Smooth muscle cell of the pulmonary artery (primary cell): ENCODE measurements around the gene REPS1. TPM values are rescaled to one million over a fixed set of nuclear protein-coding genes. Genes with fewer than 3 reads are reported as not detected.

Experiments used
- total RNA-seq: library from RNA; depleted of rRNA; stranded (reverse); fragments of >200 nt; gene quantifications from 2 replicates; pipeline ENCODE4 v1.2.3, GENCODE V29; 2014

The REPS1 gene
- 22.7 and 28.5 TPM in 2 replicates for total RNA-seq

DNA sequence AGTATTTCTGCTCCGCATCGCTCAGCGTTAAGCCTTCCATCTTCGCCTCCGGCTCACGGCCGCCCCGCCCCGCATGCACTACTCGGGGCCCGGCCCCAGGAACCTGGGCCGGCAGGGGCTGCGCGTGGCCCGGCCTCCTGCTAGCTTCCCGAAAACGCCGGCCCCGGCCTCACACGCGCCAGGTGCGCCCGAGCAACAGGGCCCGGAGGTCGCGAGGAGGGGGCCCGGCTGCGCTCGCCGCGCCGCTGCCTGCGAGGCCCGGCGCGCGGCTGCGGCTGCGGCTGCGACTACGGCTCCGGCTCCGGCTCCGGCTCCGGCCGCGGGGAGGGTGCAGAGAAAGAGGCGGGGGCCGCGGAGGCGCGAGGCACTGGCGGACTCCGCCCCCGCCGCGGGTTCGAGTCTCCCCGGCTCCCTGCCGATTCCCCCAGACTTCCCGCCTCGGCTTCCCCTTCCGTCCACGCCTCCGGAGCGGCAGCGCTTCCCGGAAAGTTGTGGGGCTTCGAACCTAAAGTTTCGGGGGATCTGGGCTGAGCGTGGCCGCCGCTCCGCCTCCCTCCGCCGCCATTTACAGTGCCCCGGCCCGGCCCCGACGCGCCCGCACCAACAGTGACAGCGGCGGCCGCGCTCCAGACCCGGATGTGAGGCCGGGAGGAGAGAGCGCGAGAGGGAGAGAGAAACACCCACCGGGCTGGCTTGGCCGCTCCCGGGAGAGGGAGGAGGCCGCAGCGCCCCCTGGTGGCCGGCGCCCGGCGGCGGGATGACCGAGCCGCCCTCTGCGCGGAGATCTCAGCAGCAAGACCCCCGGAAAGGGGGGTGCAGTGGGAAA, at the start of gene REPS1:
Gene REPS1 (minus strand): TSS at position 611 of the 826 bp plus-strand sequence. CDS start 571 bp downstream, at position 40.

DNA sequence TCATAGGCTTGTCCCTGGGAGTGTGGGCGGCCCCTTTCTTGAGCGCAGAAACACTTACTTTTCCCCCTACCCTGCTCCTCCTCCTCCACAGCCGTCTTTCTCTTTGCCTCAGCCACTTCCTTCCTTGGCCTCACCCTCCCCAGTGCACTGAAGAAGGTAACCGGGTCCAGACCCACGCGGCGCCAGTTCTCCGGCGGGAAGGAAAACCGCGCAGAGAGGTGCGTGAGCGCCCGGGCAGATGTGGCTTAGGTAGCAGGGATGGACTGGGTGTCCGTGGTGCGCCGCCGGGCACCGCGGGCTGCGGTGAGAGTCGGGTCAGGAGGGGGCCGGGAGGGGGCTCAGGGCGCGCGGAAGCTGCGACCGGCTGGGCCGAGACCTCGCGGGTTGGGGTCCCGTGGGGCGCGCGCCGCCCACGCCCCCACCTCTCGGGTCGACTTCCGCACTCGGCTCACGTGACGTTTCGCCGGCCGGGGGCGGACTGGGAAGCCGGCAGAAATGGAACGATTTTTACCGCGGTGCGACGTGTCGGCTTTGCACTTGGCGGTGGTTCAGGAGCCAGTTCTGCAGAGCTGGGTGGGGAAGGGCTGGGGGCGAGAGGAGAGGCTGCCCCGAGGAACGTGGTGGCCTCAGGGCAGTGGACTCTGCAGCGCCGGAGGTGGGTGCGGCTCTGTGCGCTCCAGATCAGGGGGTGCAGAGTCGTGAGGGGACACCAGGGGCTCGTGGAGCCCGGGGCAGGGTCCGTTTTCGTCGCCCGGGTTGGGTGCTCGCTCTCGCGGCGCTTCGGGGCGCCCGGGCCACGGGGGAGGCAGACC, 40.8 kb upstream of the REPS1 start, which contains the start of gene ABRACL:
Gene ABRACL (plus strand): TSS at position 88 of the 812 bp plus-strand sequence. CDS start 5,416 bp downstream, outside the sequence.

Other genes with a start within 250 kb of the REPS1 start
- gene CCDC28A, start 214.5 kb downstream of the REPS1 start, total RNA-seq: 8.1 and 10.9 TPM in 2 replicates
- 0.07 TPM in 1 of 2 replicates, not detected in the other for gene ECT2L, start 192.2 kb downstream of the REPS1 start, total RNA-seq
- 15.7 and 17.8 TPM in 2 replicates for gene ABRACL, start 40.5 kb upstream of the REPS1 start, total RNA-seq
- 13.4 and 26.5 TPM in 2 replicates for gene HECA, start 146.8 kb upstream of the REPS1 start, total RNA-seq